Hippocampal formation (tissue), 2 donors: ENCODE data around the gene PDE3A.
"Not testable (repeated sequence)": the region's sequence is repeated elsewhere in the genome, so short reads cannot be mapped to it uniquely, and the experiment has no call there.

ENCODE experiments used
- DNase-seq, 2 donors: peaks; one replicate each; lab custom pipeline; 2025; lab: John Stamatoyannopoulos, UW

PDE3A gene

GRCh38 chr12:20368114-20368650, at the start of gene PDE3A:
PDE3A (plus strand) TSS chr12:20368537; CDS start chr12:20369285, 748 bp downstream.
- peak; percentile 20 to 46 for DNase-seq

- no peak for DNase-seq
Observed at GRCh38 chr12:20319366-20319765, 49.0 kb upstream of the PDE3A start.

- no peak for DNase-seq
Observed at GRCh38 chr12:20320552-20320951, 47.8 kb upstream of the PDE3A start.

- DNase-seq, result not testable (repeated sequence)
Observed at GRCh38 chr12:20330826-20331505, 37.4 kb upstream of the PDE3A start.

- DNase-seq, result no peak
Observed at GRCh38 chr12:20339060-20339459, 29.3 kb upstream of the PDE3A start.

- no peak for DNase-seq
Observed at GRCh38 chr12:20342111-20342510, 26.2 kb upstream of the PDE3A start.

GRCh38 chr12:20345866-20346265, 22.5 kb upstream of the PDE3A start:
- no peak for DNase-seq

- DNase-seq, result no peak
Observed at GRCh38 chr12:20350026-20350425, 18.3 kb upstream of the PDE3A start.

GRCh38 chr12:20350495-20350894, 17.8 kb upstream of the PDE3A start:
- no peak for DNase-seq

- no peak for DNase-seq
Observed at GRCh38 chr12:20351406-20351805, 16.9 kb upstream of the PDE3A start.

GRCh38 chr12:20356048-20356447, 12.3 kb upstream of the PDE3A start:
- DNase-seq, result no peak

- DNase-seq, result no peak
Observed at GRCh38 chr12:20360407-20360806, 7.9 kb upstream of the PDE3A start.

- DNase-seq, result no peak
Observed at GRCh38 chr12:20361416-20361815, 6.9 kb upstream of the PDE3A start.

GRCh38 chr12:20364501-20364900, 3.8 kb upstream of the PDE3A start:
- DNase-seq, result no peak

GRCh38 chr12:20366776-20367409, 1.4 kb upstream of the PDE3A start:
- no peak for DNase-seq

GRCh38 chr12:20367583-20368113, 689 bp upstream of the PDE3A start:
- DNase-seq, result peak in 1 of 2 donors; percentile 17

- no peak for DNase-seq
Observed at GRCh38 chr12:20368651-20369304, 441 bp downstream of the PDE3A start.

- peak; percentile 8 to 30 for DNase-seq
Observed at GRCh38 chr12:20369305-20370013, 1.1 kb downstream of the PDE3A start.

- peak in 1 of 2 donors; percentile 14 for DNase-seq
Observed at GRCh38 chr12:20370014-20370386, 1.7 kb downstream of the PDE3A start.

GRCh38 chr12:20370866-20371519, 2.7 kb downstream of the PDE3A start:
- no peak for DNase-seq

GRCh38 chr12:20372326-20373096, 4.2 kb downstream of the PDE3A start:
- DNase-seq, result no peak
